ENCODE measurements around the gene EPN3. TPM values are rescaled to one million over a fixed set of nuclear protein-coding genes. Genes with fewer than 3 reads are reported as not detected.

The EPN3 gene
- total RNA-seq, 1 donor from 2014 or later: 19.9 TPM

DNA sequence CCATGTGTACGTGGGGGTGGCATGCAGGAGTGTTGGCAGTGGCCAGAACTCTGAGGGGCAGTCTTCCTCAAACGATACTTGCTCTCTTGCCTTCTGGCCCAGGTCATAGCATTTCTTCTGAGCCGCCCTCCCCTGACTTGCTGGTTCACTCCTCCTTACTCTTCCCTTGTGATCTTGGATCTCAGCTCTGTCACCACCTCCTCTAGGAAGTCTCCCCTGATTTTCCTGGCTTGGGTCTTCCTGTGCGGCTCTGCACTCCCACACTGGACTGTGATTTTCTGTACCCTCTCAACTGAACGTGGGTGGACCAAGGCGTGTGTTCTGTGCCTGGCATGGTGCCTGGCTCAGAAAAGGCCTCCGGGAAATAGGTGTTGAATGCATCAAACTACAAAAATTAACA lies 2.9 kb downstream of the EPN3 start:
- Histone ChIP-seq H3K9me3 (replicated peaks) (no peaks in the 10 kb centered on the region), H3K27me3 (ENCODE audit: low read depth) (peaks cover 41% of the 10 kb centered on the region), H3K4me3 (peak overlapping the region; percentile 71), H3K27ac (replicated peaks) (peak overlapping the region; percentile 90), H3K4me1 (peaks cover 35% of the 10 kb centered on the region), H3K36me3 (peaks cover 30% of the 10 kb centered on the region)
- no peak for DNase-seq
- intact Hi-C loops (cut with micrococcal nuclease): no loop called here
- TF ChIP-seq, protein P1, sequence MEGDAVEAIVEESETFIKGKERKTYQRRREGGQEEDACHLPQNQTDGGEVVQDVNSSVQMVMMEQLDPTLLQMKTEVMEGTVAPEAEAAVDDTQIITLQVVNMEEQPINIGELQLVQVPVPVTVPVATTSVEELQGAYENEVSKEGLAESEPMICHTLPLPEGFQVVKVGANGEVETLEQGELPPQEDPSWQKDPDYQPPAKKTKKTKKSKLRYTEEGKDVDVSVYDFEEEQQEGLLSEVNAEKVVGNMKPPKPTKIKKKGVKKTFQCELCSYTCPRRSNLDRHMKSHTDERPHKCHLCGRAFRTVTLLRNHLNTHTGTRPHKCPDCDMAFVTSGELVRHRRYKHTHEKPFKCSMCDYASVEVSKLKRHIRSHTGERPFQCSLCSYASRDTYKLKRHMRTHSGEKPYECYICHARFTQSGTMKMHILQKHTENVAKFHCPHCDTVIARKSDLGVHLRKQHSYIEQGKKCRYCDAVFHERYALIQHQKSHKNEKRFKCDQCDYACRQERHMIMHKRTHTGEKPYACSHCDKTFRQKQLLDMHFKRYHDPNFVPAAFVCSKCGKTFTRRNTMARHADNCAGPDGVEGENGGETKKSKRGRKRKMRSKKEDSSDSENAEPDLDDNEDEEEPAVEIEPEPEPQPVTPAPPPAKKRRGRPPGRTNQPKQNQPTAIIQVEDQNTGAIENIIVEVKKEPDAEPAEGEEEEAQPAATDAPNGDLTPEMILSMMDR (IDR thresholded peaks at IDR 0.05; ENCODE audit: borderline replicate concordance): no peak

DNA sequence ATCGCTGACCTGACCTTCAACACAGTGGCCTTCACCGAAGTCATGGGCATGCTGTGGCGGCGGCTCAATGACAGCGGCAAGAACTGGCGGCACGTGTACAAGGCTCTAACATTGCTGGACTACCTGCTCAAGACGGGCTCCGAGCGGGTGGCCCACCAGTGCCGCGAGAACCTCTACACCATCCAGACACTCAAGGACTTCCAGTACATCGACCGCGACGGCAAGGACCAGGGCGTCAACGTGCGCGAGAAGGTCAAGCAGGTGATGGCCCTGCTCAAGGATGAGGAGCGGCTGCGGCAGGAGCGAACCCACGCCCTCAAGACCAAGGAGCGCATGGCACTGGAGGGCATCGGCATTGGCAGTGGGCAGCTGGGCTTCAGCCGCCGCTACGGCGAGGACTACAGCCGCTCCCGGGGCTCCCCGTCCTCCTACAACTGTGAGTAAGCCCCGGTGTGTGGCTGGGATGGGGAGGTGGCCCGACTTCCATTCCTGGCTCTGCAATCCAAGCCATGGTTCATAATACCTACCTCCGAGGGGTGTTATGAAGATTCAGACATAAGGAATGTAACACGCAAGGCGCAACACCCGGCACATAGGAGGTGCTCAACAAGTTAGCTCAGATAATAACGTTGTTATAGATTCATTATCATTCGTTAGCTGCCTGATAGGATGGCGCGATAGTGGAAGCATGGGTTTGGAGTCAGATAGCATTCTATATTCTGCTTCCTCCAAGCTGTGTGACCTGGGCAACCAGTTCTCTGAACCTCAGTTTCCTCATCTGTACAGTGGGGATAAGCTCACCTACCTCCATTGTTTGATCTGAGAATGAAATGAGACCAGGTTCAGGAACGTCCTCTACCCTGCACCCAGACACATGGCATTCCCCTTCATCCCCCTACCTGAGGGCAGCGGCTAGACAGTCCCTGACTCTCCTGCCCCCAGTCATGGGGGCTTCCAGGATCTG lies 4.4 kb downstream of the EPN3 start:
- intact Hi-C loops (cut with micrococcal nuclease): no loop called here
- TF ChIP-seq, protein P1 (IDR thresholded peaks at IDR 0.05; ENCODE audit: borderline replicate concordance): no peak
- DNase-seq: no peak

DNA sequence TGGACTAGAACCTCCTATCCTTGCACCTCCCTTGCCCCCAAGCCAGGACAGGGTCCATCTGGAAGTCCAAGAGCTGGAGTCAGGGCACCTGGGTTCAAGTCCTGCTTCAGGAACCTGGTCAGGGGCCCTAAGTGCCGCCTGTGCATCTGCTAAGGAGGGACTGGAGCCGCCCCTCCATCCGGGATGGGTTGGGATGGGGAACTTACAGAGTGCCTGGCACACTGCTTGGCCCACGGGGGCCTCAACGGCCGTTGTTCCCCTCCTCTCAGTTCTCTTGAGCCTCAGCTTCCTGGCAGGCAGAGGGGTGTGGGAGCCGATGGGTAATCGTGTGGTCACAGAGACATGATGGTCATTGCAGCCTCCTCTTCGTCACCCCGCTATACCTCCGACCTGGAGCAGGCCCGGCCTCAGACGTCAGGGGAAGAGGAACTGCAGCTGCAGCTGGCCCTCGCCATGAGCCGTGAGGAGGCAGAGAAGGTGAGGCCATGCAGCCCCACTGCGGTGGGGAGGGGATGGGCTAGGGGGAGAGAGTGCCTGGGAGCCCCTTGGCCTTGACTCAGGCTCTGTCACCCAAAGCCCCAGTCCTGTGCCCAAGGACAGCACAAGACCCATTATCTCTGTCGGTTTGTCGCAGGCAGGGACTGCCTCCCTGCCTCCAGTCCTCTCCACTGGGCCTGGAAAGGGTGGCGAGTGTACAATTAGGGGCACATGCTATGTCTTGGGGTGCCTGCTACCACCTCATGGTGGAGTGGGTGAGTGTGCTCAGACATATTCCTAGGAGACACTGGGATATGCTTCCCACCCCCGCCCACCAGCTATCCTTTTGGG lies 5.4 kb downstream of the EPN3 start:
- intact Hi-C loops (cut with micrococcal nuclease): no loop called here
- TF ChIP-seq, protein P1 (IDR thresholded peaks at IDR 0.05; ENCODE audit: borderline replicate concordance): no peak
- Histone ChIP-seq H3K36me3 (peaks cover 30% of the 10 kb centered on the region), H3K4me1 (peaks cover 45% of the 10 kb centered on the region), H3K4me3 (no peak overlapping the region), H3K9me3 (replicated peaks) (no peaks in the 10 kb centered on the region), H3K27me3 (ENCODE audit: low read depth) (peaks cover 17% of the 10 kb centered on the region), H3K27ac (replicated peaks) (no peak overlapping the region)
- DNase-seq: no peak

More for the DNA sequence above, 4.4 kb downstream of the EPN3 start:
- H3K36me3 ChIP-seq: peaks cover 30% of the 10 kb centered on the region
- H3K4me3 ChIP-seq: no peak overlapping the region
- peaks cover 46% of the 10 kb centered on the region for H3K4me1 ChIP-seq
- peaks cover 26% of the 10 kb centered on the region for H3K27me3 ChIP-seq (ENCODE audit: low read depth)
- no peaks in the 10 kb centered on the region for H3K9me3 ChIP-seq (replicated peaks)
- H3K27ac ChIP-seq (replicated peaks): no peak overlapping the region

DNA sequence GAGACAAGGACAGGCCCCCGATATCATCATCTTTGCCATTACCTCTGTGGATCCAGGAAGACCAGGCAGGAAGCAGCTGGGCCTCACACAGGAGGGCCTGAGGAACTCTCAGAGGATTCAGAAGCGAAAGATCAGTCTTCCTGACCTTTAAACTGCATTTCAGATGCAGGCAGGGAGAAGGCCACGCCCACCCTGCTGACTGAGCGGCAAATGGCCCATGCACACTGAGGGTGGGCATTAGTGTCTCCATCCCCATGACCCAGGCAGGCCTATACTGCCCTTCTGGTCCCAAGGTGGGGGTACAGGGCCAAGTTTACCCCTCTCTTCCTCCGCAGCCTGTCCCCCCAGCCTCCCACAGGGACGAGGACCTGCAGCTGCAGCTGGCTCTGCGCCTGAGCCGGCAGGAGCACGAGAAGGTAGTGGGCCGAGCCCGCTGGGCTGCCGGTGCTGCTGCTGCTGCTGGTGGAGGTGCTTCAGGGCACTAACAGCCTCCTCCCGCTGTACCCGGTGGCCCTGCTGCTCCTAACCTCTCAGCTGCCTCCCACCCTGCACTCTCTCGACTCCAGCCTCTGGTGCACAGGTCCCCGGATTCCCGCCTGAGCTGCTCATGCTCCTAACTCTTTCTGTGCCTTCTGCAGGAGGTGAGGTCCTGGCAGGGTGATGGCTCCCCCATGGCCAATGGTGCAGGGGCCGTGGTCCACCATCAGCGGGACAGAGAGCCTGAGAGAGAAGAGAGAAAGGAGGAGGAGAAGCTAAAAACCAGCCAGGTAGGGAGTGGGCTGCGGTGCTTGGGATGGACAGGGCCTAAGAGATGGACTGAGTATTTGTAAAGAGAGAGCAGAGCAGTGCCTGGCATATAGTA lies 6.2 kb downstream of the EPN3 start:
- Histone ChIP-seq H3K4me1 (peaks cover 44% of the 10 kb centered on the region), H3K36me3 (peaks cover 30% of the 10 kb centered on the region), H3K9me3 (replicated peaks) (no peaks in the 10 kb centered on the region), H3K4me3 (no peak overlapping the region), H3K27me3 (ENCODE audit: low read depth) (peaks cover 8% of the 10 kb centered on the region), H3K27ac (replicated peaks) (no peak overlapping the region)
- no peak for DNase-seq
- TF ChIP-seq, protein P1 (IDR thresholded peaks at IDR 0.05; ENCODE audit: borderline replicate concordance): no peak
- intact Hi-C loops (cut with micrococcal nuclease): no loop called here
